ENCODE measurements around the gene GET3.

DNA sequence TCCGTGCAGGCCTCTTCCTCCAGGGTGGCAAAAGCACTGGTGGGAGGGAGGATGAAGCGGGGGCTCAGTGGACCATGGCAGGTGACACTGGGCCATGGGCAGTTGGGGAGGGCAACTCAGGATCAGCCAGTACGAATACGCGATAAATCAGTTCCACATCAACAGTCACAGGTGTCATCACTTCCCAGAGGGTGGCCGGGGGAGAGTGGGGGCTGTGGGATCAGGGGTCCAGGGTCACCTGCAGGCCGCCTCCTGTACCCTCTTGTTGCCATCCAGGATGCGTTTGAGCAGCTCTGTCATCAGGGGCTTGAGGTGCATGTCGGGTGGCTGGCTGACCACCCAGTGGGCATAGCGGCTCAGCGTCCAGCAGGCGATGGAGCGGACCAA lies 31.0 kb upstream of the GET3 start:
- TF ChIP-seq, protein P1, sequence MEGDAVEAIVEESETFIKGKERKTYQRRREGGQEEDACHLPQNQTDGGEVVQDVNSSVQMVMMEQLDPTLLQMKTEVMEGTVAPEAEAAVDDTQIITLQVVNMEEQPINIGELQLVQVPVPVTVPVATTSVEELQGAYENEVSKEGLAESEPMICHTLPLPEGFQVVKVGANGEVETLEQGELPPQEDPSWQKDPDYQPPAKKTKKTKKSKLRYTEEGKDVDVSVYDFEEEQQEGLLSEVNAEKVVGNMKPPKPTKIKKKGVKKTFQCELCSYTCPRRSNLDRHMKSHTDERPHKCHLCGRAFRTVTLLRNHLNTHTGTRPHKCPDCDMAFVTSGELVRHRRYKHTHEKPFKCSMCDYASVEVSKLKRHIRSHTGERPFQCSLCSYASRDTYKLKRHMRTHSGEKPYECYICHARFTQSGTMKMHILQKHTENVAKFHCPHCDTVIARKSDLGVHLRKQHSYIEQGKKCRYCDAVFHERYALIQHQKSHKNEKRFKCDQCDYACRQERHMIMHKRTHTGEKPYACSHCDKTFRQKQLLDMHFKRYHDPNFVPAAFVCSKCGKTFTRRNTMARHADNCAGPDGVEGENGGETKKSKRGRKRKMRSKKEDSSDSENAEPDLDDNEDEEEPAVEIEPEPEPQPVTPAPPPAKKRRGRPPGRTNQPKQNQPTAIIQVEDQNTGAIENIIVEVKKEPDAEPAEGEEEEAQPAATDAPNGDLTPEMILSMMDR (IDR thresholded peaks at IDR 0.05; ENCODE audit: borderline replicate concordance, extremely low read depth, low read length, poor library complexity, severe bottlenecking): no peak
- TF ChIP-seq EZH2 (IDR thresholded peaks at IDR 0.05; ENCODE audit: borderline replicate concordance, low read depth, low read length, severe bottlenecking): no peak

Measured in DND-41 (cell line).